WI38 (cell line): ENCODE measurements around the gene SLC18A3.

Source experiments
- H3K4me3 ChIP-seq: 2 replicates; pipeline ENCODE4 v1.5.1; 2011; ENCODE audit warnings: low read depth, mild to moderate bottlenecking, control low read depth, low read length
- TF ChIP-seq, protein P1 (sequence below): IDR thresholded peaks from 2 replicates; pipeline ENCODE4 v1.5.1; 2012; ENCODE audit warnings: low read depth, mild to moderate bottlenecking, control low read depth, low read length

Gene SLC18A3

DNA sequence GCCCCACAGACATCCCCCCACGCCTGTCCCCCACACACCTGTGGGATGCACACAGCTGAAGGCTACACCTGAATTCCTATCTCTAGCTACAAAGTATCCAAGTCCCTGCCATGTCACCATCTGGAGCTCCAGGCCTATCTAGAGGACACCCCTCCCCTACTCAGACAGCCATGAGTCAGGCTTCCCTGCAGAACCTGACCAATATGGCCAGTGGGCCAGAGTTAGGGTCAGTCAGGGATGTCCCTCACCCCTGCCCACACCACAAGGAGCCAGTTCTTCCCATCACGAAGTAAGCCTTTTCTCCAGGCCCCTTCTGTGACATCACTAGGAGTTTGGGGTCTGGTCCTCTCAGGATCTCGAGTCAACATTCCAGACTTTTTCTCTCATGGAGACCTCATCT lies 10.6 kb upstream of the SLC18A3 start:
- TF ChIP-seq, protein P1, sequence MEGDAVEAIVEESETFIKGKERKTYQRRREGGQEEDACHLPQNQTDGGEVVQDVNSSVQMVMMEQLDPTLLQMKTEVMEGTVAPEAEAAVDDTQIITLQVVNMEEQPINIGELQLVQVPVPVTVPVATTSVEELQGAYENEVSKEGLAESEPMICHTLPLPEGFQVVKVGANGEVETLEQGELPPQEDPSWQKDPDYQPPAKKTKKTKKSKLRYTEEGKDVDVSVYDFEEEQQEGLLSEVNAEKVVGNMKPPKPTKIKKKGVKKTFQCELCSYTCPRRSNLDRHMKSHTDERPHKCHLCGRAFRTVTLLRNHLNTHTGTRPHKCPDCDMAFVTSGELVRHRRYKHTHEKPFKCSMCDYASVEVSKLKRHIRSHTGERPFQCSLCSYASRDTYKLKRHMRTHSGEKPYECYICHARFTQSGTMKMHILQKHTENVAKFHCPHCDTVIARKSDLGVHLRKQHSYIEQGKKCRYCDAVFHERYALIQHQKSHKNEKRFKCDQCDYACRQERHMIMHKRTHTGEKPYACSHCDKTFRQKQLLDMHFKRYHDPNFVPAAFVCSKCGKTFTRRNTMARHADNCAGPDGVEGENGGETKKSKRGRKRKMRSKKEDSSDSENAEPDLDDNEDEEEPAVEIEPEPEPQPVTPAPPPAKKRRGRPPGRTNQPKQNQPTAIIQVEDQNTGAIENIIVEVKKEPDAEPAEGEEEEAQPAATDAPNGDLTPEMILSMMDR, result no peak
- H3K4me3 ChIP-seq, result no peak overlapping the region

GRCh38 chr10:49600046-49600445 lies 10.1 kb upstream of the SLC18A3 start:
- H3K4me3 ChIP-seq, result no peak overlapping the region
- TF ChIP-seq, protein P1, result no peak

DNA sequence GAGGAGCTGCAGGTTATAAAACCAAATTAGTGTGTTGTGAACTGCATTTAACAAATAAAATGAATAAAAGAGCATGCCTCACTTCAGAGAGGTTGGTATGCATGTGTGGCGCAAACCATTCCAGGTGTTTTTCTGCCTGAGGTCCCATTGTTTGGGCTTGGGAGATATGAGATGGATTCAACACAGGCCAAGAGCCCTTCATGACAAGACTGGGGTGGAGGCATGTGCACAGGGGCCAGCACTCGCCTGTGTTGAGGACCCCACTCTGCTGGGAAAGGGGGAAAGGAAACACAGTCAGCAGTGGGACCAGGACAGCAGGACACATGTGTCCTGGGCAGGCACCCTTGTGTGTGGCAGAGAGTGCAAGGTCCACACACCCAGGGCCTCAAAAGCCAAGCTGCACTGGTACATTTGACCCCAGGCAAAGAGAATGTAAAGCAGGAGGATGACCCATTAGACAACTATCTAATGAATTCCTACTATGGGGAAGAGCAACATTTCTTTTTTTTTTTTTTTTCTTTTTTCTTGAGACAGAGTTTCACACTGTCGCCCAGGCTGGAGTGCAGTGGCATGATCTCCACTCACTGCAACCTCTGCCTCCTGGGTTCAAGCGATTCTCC lies 9.2 kb upstream of the SLC18A3 start:
- TF ChIP-seq, protein P1, result no peak
- H3K4me3 ChIP-seq, result no peak overlapping the region

DNA sequence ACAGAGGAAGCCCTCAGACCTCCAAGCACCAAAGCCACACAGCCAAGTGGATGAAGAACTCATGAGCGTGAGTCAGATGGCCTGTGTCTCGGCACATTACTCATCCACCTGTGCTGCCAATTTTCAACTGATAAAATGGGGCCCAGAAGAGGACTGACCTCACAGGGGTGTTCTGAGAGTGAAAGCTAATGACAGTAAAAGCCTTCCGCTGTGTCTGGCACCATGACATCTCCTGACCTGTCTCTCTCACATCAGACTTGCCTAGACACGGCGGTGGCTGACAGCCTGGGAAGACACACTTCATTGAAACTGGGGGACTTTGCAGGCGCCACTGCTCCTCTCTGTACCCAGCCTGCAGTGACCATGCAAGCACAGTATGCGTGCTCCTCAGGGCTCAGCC lies 8.3 kb upstream of the SLC18A3 start:
- TF ChIP-seq, protein P1, result no peak
- no peak overlapping the region for H3K4me3 ChIP-seq

GRCh38 chr10:49602380-49603023 lies 7.6 kb upstream of the SLC18A3 start:
- TF ChIP-seq, protein P1, result no peak
- no peak overlapping the region for H3K4me3 ChIP-seq

GRCh38 chr10:49605216-49605938 lies 4.7 kb upstream of the SLC18A3 start:
- TF ChIP-seq, protein P1, result no peak

More at GRCh38 chr10:49605216-49605938, 4.7 kb upstream of the SLC18A3 start:
- no peak overlapping the region for H3K4me3 ChIP-seq
